Testis (tissue), 2 donors: ENCODE results near the gene GIPC1.

Experiments
- CTCF ChIP-seq, 3 experiments: fragments of 450-650 bp in 2 of 3; fragments of 200-600 bp in 1 of 3; sonication (generic) in 1 of 3; IDR thresholded peaks; one replicate each; pipeline ENCODE4 v1.5.1; 2016 to 2019; ENCODE audit warnings: antibody characterized with exemption in 3 of 3, mild to moderate bottlenecking in 2 of 3, moderate library complexity in 1 of 3
- POLR2A ChIP-seq: fragments of 450-650 bp; IDR thresholded peaks from one replicate; pipeline ENCODE4 v1.6.1; 2017; ENCODE audit warnings: antibody characterized with exemption, mild to moderate bottlenecking, moderate library complexity

GRCh38 chr19:14471436-14472187, 24.3 kb downstream of the GIPC1 start:
- no peak for TF ChIP-seq CTCF (IDR thresholded peaks at IDR 0.05)
- no peak for TF ChIP-seq POLR2A
